NB4 (cell line): ENCODE data around the gene CCDC107.

Source experiments
- DNase-seq: peaks from one replicate; pipeline ENCODE4 v3.0.0; 2010; ENCODE audit warnings: low read depth
- H3K4me3 ChIP-seq: one replicate; pipeline ENCODE4 v1.5.1; 2011; ENCODE audit warnings: mild to moderate bottlenecking, low read depth, low read length, moderate library complexity
- MYC ChIP-seq: IDR thresholded peaks from 2 replicates; pipeline ENCODE4 v1.6.1; 2011; ENCODE audit warnings: low read depth, low read length
- POLR2A ChIP-seq: IDR thresholded peaks from 2 replicates; pipeline ENCODE4 v1.6.1; 2011; ENCODE audit warnings: mild to moderate bottlenecking; ENCODE audit not compliant: insufficient read length; ENCODE audit errors: extremely low read depth
- TF ChIP-seq, protein P1 (sequence below): IDR thresholded peaks from 2 replicates; pipeline ENCODE4 v1.6.1; 2011; ENCODE audit warnings: low read depth, low read length
- TF ChIP-seq, protein P2 (sequence below): IDR thresholded peaks from one replicate; pipeline ENCODE4 v1.5.1; 2012; ENCODE audit warnings: low read depth, low read length

The CCDC107 gene

DNA sequence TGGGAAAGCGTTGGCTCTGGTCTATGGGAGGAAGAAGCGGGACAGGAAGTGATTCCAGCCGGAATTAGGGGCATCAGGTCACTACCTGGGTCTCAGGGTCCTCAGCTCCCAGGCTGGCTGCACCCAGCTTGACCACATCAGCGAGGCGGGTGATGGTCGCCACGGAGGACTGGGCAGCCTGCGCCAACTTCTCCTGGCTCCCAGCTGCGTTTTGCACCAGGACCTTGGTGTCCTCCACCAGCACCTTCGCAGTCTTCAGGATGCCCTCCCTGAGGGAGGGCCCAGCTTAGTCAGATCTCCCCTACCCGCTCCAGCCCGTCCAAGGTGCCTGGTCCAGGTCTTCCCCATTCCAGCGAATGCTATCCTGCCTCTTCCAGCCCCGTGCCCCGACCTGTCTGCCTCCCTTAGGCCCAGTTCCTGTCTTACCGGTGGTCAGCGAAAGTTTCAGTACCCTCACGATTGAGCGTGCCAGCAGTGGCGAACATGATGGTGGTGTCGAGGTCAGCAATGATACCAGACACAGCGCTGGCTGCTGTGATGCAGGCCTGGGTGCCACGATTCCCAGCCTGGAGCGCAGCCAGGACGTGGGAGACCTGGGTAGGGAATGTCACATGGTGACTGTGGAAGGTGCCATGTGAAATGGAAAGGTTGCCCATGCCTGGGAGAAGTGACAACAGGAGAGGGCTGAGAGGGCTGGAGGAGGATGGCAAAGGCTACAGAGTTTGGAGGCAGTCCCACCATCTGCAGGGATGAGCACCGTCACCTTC, 46.0 kb downstream of the CCDC107 start:
- H3K4me3 ChIP-seq = no peak overlapping the region
- no peak for DNase-seq
- no peak for TF ChIP-seq MYC
- TF ChIP-seq, protein P1, sequence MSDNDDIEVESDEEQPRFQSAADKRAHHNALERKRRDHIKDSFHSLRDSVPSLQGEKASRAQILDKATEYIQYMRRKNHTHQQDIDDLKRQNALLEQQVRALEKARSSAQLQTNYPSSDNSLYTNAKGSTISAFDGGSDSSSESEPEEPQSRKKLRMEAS = no peak
- TF ChIP-seq POLR2A = no peak
- TF ChIP-seq, protein P2, sequence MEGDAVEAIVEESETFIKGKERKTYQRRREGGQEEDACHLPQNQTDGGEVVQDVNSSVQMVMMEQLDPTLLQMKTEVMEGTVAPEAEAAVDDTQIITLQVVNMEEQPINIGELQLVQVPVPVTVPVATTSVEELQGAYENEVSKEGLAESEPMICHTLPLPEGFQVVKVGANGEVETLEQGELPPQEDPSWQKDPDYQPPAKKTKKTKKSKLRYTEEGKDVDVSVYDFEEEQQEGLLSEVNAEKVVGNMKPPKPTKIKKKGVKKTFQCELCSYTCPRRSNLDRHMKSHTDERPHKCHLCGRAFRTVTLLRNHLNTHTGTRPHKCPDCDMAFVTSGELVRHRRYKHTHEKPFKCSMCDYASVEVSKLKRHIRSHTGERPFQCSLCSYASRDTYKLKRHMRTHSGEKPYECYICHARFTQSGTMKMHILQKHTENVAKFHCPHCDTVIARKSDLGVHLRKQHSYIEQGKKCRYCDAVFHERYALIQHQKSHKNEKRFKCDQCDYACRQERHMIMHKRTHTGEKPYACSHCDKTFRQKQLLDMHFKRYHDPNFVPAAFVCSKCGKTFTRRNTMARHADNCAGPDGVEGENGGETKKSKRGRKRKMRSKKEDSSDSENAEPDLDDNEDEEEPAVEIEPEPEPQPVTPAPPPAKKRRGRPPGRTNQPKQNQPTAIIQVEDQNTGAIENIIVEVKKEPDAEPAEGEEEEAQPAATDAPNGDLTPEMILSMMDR = no peak

DNA sequence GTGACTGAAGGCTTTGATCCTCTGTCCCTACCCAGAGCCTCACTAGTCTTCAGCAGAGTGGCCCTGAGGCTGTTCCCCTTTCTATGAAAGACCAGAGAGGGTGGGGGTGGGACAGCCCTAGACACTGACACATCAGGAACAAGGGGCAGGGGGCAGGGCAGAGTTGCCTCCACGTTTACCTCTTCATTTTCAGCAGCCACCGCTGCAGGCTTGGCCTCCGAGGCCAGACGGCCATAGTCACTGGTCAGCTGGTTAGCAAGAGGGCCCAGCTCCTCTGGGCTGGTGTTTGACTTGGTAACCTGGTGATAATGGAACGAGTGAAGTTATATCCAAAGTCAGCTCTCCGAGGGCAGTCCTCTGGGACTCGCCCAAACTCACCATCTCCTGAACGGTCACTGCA, 47.3 kb downstream of the CCDC107 start:
- TF ChIP-seq MYC = no peak
- TF ChIP-seq POLR2A = no peak
- TF ChIP-seq, protein P2 = no peak
- TF ChIP-seq, protein P1 = no peak
- DNase-seq = no peak
- no peak overlapping the region for H3K4me3 ChIP-seq

DNA sequence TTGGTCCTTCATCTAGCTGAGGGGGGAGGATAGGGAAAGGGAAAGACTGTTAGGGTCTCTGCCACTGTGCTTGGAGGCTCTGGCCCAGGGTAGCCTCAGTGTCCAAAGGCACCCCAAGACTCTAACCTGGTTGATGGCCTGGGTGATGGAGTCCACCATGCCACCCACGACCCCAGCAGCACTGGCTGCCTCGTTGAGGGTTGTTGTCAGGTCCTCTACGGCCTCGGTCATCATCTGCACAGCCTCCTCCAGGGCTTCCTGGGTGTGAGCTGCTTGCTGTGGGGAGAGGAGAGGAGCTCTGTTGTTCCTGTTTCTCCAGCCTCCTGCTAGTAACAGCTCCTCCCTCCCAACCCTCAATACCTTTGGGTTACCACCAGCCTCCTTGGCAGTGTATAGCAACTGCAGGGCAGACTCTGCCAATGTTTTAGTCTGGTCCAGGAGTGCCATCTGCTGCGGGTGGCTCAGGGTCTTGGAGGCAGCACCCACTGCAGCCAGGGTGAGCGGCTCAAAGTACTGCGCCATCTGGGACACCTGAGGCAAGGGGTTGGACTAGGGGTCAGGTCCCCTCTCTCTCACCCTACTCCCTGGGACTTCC, 47.8 kb downstream of the CCDC107 start:
- no peak for DNase-seq
- TF ChIP-seq, protein P2 = no peak
- no peak for TF ChIP-seq MYC
- TF ChIP-seq POLR2A = no peak
- TF ChIP-seq, protein P1 = no peak
- no peak overlapping the region for H3K4me3 ChIP-seq

DNA sequence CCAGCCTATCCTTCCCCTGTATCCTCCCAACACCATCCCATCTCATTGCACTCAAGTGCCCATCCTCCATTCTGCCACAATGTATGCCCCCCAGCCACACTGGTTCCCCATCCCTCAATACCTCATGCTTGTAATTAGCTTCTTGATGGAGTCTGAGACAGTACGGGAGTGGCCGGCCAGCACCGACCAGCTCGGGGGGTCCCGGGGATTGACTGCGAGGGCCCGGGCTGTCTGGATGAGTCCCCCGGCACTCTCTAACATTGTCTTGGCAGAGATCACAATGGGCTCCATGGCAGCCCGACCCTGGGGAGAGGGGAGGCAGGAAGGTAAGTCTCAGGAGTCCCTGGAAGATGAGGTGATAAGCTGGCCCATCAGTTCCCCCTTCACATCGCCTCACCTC, 48.9 kb downstream of the CCDC107 start:
- H3K4me3 ChIP-seq = no peak overlapping the region
- DNase-seq = no peak
- TF ChIP-seq POLR2A (no peak), MYC (no peak)
- TF ChIP-seq, protein P1 = no peak
- TF ChIP-seq, protein P2 = no peak

DNA sequence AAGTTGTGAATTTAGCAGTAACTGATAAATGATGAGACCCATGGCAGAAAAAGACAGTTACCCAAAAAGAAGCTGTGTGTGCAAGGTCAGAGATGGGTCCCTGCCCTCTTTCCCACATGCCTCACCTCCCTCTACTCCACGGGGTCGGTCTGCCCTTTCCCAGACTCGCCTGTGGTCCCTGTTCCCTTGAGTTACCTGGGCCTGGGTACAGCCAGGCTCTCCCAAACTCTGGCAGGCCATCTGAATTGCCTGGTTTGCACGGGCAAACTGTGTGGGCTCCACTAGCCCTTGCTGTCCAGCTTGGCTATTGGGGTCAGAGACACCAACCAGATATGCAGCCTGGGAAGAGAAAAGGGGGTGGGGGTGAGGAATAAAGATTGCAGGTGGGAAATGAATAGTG, 50.1 kb downstream of the CCDC107 start:
- DNase-seq = no peak
- H3K4me3 ChIP-seq = no peak overlapping the region
- TF ChIP-seq, protein P1 = no peak
- TF ChIP-seq, protein P2 = no peak
